ENCODE results near the gene LCP1. TPM values are rescaled to one million over a fixed set of nuclear protein-coding genes. Genes with fewer than 3 reads are reported as not detected.

The LCP1 gene
- total RNA-seq, 1 donor from 2014 or later: 0.53 TPM

- no peak for TF ChIP-seq CTCF (IDR thresholded peaks at IDR 0.05; ENCODE audit: insufficient read depth, low read length, severe bottlenecking)
- Histone ChIP-seq H3K4me3 (ENCODE audit: low read depth, low read length) (no peak overlapping the region), H3K27me3 (ENCODE audit: control insufficient read depth, insufficient read depth, low read length) (no peaks in the 10 kb centered on the region), H3K36me3 (ENCODE audit: control insufficient read depth, insufficient read depth, low read length) (no peaks in the 10 kb centered on the region)
- DNase-seq (ENCODE audit: low read depth) (peak; percentile 52), FAIRE-seq (no peak)
These were observed 61.9 kb downstream of the LCP1 start for GRCh38 chr13:46119883-46120614.

- Histone ChIP-seq H3K36me3 (ENCODE audit: control insufficient read depth, insufficient read depth, low read length) (no peaks in the 10 kb centered on the region), H3K4me3 (ENCODE audit: low read depth, low read length) (no peak overlapping the region), H3K27me3 (ENCODE audit: control insufficient read depth, insufficient read depth, low read length) (no peaks in the 10 kb centered on the region)
- no peak for DNase-seq (ENCODE audit: low read depth)
- no peak for TF ChIP-seq CTCF (IDR thresholded peaks at IDR 0.05; ENCODE audit: insufficient read depth, low read length, severe bottlenecking)
- no peak for FAIRE-seq
These were observed 65.1 kb downstream of the LCP1 start for GRCh38 chr13:46116653-46117502.

GRCh38 chr13:46114613-46115012 is 67.4 kb downstream of the LCP1 start:
- Histone ChIP-seq H3K27me3 (ENCODE audit: control insufficient read depth, insufficient read depth, low read length) (no peaks in the 10 kb centered on the region), H3K36me3 (ENCODE audit: control insufficient read depth, insufficient read depth, low read length) (no peaks in the 10 kb centered on the region), H3K4me3 (ENCODE audit: low read depth, low read length) (no peak overlapping the region)
- FAIRE-seq: no peak
- TF ChIP-seq CTCF (IDR thresholded peaks at IDR 0.05; ENCODE audit: insufficient read depth, low read length, severe bottlenecking): no peak
- no peak for DNase-seq (ENCODE audit: low read depth)

GRCh38 chr13:46113596-46113995 is 68.4 kb downstream of the LCP1 start:
- H3K27me3 ChIP-seq (ENCODE audit: control insufficient read depth, insufficient read depth, low read length): no peaks in the 10 kb centered on the region
- H3K4me3 ChIP-seq (ENCODE audit: low read depth, low read length): no peak overlapping the region
- DNase-seq (ENCODE audit: low read depth) (peak; percentile 78), FAIRE-seq (no peak)
- TF ChIP-seq CTCF (IDR thresholded peaks at IDR 0.05; ENCODE audit: insufficient read depth, low read length, severe bottlenecking): no peak
- H3K36me3 ChIP-seq (ENCODE audit: control insufficient read depth, insufficient read depth, low read length): no peaks in the 10 kb centered on the region

GRCh38 chr13:46111151-46111550 is 70.8 kb downstream of the LCP1 start:
- FAIRE-seq (no peak), DNase-seq (ENCODE audit: low read depth) (no peak)
- no peak overlapping the region for H3K4me3 ChIP-seq (ENCODE audit: low read depth, low read length)
- no peaks in the 10 kb centered on the region for H3K36me3 ChIP-seq (ENCODE audit: control insufficient read depth, insufficient read depth, low read length)
- H3K27me3 ChIP-seq (ENCODE audit: control insufficient read depth, insufficient read depth, low read length): no peaks in the 10 kb centered on the region
- TF ChIP-seq CTCF (IDR thresholded peaks at IDR 0.05; ENCODE audit: insufficient read depth, low read length, severe bottlenecking): no peak
